ENCODE measurements around the gene C1QTNF9B.

DNA sequence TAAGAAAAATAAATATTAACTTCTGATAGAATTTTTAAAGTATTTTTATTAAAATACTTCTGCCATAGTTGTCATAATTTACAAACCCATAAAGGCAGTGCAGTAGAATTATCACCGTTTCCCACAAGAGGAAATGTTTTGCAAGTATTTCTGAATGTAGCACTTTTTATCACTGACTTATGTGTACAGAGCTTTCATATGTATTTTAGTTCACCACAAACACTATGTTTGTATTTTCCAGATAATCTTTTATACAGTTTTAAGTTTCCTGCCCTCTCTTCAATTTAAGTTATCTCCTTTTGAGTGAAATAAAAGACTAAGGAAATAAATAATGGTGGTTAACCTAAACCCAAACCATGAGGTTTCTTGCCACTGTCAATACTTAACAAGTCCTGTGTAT is 32.3 kb downstream of the C1QTNF9B start:
- TF ChIP-seq, protein P1, sequence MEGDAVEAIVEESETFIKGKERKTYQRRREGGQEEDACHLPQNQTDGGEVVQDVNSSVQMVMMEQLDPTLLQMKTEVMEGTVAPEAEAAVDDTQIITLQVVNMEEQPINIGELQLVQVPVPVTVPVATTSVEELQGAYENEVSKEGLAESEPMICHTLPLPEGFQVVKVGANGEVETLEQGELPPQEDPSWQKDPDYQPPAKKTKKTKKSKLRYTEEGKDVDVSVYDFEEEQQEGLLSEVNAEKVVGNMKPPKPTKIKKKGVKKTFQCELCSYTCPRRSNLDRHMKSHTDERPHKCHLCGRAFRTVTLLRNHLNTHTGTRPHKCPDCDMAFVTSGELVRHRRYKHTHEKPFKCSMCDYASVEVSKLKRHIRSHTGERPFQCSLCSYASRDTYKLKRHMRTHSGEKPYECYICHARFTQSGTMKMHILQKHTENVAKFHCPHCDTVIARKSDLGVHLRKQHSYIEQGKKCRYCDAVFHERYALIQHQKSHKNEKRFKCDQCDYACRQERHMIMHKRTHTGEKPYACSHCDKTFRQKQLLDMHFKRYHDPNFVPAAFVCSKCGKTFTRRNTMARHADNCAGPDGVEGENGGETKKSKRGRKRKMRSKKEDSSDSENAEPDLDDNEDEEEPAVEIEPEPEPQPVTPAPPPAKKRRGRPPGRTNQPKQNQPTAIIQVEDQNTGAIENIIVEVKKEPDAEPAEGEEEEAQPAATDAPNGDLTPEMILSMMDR (IDR thresholded peaks at IDR 0.05 in 8 of 11, conservative IDR thresholded peaks at IDR 0.05 in 3 of 11): no peak
- no peak for TF ChIP-seq POLR2A (IDR thresholded peaks at IDR 0.05)
- no peak for TF ChIP-seq POLR2AphosphoS5 (IDR thresholded peaks at IDR 0.05)
